Astrocyte of the spinal cord (primary cell): ENCODE data around the gene PDGFRB.

Source experiments
- DNase-seq: peaks from one replicate; pipeline ENCODE4 v3.0.0; 2011; ENCODE audit warnings: low read depth, low spot score
- H3K4me3 ChIP-seq: 2 replicates; pipeline ENCODE4 v1.5.1; 2011; ENCODE audit warnings: low read depth, mild to moderate bottlenecking, low read length, moderate library complexity
- CTCF ChIP-seq: IDR thresholded peaks from 2 replicates; pipeline ENCODE4 v1.5.1; 2012; ENCODE audit warnings: low read depth, mild to moderate bottlenecking, low read length, inconsistent platforms
- in situ Hi-C: cut with HindIII; loops from 2 replicates; pipeline ENCODE4 v1.10.0; 2017; ENCODE audit warnings: low sequenced_read_pairs

Gene PDGFRB

GRCh38 chr5:150114102-150114641 lies 41.5 kb downstream of the PDGFRB start:
- DNase-seq: no peak
- in situ Hi-C loops: no loop called here
- TF ChIP-seq CTCF: no peak
- H3K4me3 ChIP-seq: no peak overlapping the region

GRCh38 chr5:150113047-150113744 lies 42.4 kb downstream of the PDGFRB start:
- no peak for DNase-seq
- H3K4me3 ChIP-seq: no peak overlapping the region
- no peak for TF ChIP-seq CTCF
- in situ Hi-C loops: no loop called here

GRCh38 chr5:150112201-150113046 lies 43.2 kb downstream of the PDGFRB start:
- peak; percentile 89 for DNase-seq

GRCh38 chr5:150111122-150111521 lies 44.5 kb downstream of the PDGFRB start:
- in situ Hi-C loops: no loop called here

More at GRCh38 chr5:150112201-150113046, 43.2 kb downstream of the PDGFRB start:
- no peak overlapping the region for H3K4me3 ChIP-seq
- no peak for TF ChIP-seq CTCF
- in situ Hi-C loops: no loop called here

GRCh38 chr5:150109921-150110320 lies 45.7 kb downstream of the PDGFRB start:
- no peak for TF ChIP-seq CTCF
- no peak overlapping the region for H3K4me3 ChIP-seq
- DNase-seq: no peak
- in situ Hi-C loops: no loop called here

More at GRCh38 chr5:150111122-150111521, 44.5 kb downstream of the PDGFRB start:
- no peak overlapping the region for H3K4me3 ChIP-seq
- no peak for TF ChIP-seq CTCF
- no peak for DNase-seq

GRCh38 chr5:150108711-150109514 lies 46.7 kb downstream of the PDGFRB start:
- no peak overlapping the region for H3K4me3 ChIP-seq
- no peak for DNase-seq
- in situ Hi-C loops: no loop called here
- no peak for TF ChIP-seq CTCF
